GM19372 (cell line): Measurements from ENCODE around the gene NKAIN2.
"Not testable (repeated sequence)": the region's sequence is repeated elsewhere in the genome, so short reads cannot be mapped to it uniquely, and the experiment has no call there.

ENCODE experiments used
- ATAC-seq: cut with Tn5 transposase; IDR thresholded peaks from one replicate; pipeline ENCODE4 v1.9.1; 2021; ENCODE audit warnings: mild to moderate bottlenecking, low read depth, moderate library complexity; ENCODE audit not compliant: unreplicated experiment

NKAIN2 gene

DNA sequence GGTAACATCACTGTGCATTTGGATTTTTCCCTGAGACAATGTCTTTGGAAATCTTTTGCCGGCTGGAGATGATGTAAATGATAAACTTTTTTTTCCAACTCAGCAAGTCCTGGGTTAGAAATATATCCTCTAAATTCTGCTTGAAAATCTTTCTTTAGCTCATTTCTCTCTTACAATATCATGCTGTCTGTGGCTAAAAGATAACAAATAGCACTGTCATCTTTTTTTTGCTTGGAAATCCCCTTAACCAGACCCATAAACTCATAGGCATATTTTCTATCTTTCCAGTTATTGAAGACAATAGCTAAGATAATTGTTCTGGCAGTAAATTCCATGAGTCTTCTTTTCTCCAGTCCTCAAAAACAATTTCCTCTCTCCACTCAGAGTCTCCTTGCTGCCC, 481.5 kb downstream of the NKAIN2 start:
- ATAC-seq: no peak

DNA sequence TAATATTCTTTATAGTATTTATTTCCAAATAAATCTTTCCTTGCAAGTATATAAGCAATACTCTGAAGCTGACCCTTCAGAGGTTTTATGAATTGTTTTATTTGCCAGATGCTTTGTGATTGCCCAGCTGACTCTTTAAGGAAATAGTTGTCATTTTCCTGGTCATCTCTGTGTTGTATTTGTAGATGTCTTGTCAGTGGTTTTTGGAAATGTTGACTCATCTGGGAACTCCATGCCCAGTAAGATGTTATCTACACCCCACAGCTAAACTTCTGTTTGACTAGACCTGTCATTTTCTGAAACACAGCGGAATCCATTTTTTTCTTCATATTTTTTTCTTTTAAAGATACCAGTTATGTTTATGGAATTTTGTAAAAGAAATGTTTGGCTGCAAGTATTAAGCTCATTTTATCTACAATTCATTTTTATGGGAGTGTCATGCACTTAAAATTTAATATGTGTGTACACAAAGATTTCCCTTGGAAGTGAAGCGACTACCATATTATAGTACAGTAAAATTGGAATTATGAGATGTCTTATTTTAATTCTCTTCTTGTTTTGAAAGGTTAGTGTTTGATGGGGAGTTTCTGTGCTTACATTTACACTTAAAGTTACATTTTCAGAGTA, 491.0 kb downstream of the NKAIN2 start:
- no peak for ATAC-seq

DNA sequence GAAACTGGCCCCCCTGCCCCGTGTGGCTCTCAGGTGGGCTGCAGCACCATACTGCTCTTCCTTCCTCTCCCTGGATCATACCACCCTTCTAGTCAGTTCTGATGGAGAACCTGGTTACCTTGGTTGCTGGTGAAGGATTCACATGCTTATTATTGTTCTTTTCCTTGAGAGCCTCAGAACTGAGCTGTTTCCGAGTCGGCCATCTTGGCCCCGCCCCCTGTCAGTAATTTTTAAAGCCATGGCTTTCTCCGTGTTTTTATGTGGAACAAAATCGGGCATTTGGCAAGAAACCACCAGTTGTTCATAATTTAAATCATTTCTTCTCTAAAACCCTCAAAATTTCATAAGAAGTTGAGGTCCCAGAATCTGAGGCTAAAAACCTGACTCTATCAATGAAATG, 493.8 kb downstream of the NKAIN2 start:
- ATAC-seq: no peak

DNA sequence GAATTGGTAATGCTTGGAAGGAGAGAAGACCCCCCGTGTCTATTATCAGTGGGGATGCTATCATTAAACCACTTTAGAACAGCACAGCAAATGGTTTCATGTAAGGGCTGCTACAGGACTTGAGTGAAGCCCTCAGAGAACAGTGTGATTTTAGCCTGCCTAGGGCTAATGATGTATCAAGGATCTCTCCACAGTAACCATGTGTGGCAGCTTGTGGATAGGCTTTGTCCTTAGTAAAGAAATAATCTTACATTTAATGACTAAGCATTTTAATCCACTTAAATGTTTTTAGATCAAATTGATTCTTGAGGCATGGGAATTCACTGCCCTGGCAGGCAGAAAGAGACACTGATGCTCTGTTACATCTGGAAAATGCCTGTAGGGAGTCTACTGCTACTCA, 495.1 kb downstream of the NKAIN2 start:
- ATAC-seq: no peak

DNA sequence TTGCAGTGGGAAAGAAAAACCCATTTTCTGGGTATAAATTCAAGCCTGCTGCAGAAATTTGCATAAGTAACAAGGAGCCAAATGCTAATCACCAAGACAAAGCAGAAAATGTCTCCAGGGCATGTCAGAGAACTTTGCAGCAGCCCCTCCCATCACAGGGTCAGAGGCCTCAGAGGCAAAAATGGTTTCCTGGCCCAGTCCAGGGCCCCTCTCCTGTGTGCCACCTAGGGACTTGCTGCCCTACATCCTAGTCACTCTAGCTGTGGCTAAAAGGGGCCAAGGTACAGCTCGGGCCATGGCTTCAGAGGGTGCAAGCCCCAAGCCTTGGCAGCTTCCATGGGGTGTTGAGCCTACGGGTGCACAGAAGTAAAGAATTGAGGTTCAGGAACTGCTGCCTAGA, 497.2 kb downstream of the NKAIN2 start:
- not testable (repeated sequence) for ATAC-seq

DNA sequence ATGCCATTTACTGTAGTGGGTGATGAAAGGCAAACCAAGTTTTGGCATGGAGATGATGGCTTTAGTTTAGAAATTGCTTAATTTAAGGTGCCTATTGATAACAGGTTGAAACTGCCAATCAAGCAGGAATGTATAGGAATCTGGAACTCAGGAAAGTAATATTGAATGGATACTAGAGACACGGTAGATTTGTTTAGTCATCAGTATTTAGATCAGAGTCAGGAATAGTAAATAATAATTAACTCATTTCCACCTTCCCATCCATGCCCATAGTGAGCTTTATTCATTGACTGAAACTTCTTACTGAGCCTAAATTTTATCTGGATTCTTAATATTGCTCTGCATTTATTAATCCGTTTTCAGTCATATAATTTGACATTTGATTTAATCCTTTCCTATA, 500.3 kb downstream of the NKAIN2 start:
- ATAC-seq: no peak

DNA sequence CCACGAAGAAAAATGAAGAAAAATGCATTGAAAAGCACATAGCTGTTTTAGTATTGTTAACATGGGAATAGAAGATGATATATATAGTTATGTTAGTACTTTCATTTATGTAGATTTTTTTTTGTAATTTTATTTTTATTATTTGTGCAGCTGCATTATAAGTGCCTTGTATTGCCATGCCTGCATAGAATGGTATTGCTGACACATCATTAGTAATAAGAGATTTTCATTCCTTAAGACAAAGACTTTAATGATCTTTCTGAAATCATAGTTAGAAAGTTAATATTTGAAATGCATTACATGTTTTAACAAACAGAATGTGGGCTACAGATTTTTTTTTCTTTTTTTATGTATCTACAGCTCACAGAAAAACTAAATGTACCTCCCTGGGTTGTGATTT, 506.5 kb downstream of the NKAIN2 start:
- no peak for ATAC-seq

DNA sequence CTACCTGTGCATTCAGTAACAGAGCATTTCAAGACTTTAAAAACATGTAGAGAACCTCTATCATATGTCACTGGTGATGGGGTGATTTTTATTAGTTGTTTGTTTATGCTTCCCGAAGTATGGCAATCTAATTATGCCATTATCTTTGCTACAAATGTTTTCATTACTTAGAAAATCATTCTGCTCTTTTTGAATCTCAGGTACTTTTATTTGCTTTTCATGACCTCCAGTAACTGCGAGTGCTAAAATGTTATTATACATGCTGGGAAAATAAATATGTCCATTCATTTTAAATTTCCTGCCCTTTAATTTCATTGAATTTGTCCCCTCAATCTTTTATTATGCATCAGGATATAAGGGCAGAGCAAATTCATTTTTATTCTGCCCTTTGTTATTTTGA, 515.7 kb downstream of the NKAIN2 start:
- no peak for ATAC-seq

DNA sequence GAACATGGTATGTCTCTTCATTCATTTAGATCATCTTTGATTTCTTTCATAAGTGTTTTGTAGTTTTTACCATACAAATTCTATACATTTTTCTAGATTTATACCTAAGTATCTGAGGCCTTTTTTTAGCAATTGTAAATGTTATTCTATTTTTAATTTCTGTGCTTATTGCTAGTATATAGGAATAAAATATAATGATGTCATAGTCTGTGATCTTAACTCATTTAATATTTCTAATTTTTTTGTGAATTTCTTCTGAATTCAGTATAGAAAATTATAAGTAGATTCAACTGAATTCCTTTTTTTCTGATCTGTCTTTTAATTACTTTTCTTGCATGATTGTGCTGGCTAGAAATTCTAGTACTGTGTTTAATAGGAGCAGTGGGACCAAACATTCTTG, 520.6 kb downstream of the NKAIN2 start:
- ATAC-seq: no peak

DNA sequence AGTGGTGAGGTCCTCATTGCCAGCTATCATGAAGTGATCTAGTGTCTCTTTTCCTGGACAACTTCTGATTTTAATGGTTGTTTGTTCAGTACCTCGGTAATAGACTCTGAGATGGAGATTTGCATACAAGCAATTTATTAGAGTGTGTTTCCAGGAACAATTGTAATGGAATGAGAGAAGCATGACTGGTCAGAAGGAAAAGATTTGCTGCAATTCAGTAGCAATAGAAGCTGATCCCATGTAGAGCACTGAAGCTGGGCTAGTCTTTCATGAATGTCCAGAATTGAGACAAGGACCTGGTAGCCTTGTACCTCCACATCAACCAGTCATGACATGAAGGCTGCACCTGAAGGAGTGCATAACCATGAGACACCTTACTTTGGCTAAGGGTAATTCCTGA, 526.5 kb downstream of the NKAIN2 start:
- ATAC-seq: no peak

DNA sequence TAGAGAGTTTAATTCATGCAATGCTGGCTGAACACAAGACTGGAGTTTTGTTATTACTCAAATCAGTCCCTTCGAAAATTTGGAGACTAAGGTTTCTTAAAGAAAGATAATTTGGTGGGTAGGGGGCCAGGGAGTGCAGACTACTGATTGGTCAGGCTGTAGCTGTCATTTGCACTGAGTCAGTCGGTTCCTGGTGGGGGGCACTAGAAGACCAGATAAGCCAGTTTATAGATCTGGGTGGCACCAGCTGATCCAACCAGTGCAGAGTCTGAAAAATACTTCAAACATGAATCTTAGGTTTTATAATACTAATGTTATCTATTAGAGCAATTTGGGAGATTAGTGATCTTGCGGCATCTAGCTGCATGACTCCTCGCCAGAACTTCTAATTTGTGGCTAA, 530.7 kb downstream of the NKAIN2 start:
- ATAC-seq: no peak

DNA sequence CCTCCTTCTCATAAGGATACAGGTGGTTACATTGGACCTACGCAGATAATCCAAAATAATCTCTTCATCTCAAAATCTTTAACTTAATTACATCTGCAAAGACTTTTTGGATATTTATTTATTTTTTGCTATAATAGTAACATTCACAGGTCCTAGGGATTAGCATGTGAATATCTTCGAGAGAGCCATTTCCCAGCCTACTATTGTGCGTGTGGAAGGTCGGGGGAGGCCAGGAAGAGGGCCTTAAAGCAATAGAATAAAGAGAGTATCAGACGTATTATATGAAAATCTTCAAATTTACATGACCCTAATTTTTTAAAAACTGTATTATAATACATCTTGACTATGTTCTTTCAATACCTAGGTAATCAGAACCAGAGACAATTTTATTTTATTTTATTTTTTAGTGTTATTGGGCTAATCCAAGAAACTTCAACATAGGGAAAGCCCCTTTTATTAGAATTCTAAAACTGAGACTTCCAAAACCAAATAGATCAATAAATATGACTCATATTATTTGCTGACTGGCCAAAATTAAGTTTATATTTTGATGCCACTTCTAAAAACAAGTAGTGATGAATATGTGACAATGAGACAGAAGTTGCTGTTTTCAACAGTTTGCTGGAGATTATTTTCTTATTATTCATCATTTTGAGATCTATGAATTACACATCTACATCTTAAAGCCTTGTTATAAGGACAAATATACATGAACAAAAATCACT, 536.1 kb downstream of the NKAIN2 start:
- no peak for ATAC-seq

DNA sequence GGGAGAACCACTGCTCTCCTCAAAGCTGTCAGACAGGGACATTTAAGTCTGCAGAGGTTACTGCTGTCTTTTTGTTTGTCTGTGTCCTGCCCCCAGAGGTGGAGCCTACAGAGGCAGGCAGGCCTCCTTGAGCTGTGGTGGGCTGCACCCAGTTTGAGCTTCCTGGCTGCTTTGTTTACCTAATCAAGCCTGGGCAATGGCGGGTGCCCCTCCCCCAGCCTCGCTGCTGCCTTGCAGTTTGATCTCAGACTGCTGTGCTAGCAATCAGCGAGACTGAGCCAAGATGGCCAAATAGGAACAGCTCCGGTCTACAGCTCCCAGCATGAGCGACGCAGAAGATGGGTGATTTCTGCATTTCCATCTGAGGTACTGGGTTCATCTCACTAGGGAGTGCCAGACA, 544.7 kb downstream of the NKAIN2 start:
- ATAC-seq: not testable (repeated sequence)

DNA sequence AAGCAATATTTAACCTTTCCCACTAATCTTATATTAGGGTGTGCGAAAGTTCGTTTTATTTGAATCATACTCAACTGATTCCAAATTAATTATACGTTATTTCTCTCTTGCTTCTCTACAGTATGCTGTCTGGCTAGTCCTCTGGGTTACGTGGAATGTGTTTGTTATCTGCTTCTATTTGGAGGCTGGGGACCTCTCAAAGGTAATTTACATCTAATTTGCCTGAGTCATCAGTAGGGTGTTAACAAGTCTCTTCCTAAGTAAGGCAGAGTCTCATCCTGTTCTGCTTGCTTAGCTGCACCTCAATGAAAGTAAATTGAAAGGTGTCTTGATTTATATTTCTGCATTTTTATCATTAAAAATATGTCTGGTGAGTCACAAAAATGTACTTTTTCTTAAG, 551.5 kb downstream of the NKAIN2 start:
- ATAC-seq: no peak

DNA sequence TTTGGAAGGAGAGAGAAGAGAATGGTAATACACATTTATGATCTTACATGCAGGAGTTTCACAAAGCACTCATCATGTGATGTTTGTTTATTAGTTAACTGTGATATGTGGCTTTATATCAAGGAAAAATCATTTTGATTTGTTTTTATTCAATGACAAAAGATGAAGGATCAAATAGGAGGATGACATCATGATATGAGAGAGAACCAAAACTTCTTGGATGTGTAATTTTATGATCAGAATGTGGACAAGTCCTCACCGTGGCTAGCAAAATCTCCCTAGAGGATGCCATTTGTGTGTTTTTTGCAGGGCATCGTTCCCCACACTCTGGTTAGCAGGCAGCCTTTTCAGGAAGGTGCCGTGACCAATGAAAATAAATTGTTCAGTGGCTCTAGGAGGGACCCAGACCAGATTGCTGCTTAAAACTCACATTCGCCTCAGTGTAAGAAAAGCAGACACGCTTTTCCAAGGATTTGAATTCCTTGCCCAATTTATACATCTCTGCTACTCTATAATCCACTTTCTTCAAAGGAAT, 552.7 kb downstream of the NKAIN2 start:
- no peak for ATAC-seq

DNA sequence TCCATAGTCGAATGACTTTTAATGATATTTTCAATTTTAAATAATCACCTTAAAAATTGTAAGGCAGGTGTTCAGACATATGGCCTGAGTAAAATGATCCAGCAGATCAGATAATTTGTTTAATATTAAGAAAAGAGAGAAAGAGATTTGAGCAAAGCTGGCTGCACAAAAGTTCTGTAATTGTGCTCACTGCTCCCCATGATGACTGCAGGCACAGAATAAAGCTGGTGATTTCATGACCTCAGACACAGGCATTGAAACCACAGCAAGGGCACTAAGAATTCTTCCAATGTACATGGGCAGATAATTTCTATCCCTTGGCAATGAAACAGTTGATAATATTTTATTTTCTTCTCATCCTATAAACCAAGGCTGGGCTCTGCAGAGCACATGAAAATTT, 553.1 kb downstream of the NKAIN2 start:
- ATAC-seq: no peak

DNA sequence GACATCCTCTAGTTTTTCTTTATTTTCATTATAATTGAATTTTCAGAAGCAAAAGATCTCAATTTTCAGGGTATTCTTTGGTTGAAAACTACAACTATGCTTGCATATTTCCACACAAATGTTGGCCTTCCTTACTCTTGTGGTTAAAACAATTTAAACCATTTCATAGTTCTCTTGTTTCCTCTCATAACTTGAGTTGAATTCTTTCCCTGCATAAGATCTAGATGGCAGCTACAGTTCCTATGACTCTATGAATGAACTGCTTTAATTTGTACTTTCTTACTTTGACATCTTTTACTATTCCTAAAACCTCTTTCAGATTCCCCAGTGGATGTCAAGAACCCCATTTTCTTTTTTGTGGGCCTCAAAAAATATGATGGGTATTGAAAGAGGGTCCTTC, 564.5 kb downstream of the NKAIN2 start:
- ATAC-seq: no peak

DNA sequence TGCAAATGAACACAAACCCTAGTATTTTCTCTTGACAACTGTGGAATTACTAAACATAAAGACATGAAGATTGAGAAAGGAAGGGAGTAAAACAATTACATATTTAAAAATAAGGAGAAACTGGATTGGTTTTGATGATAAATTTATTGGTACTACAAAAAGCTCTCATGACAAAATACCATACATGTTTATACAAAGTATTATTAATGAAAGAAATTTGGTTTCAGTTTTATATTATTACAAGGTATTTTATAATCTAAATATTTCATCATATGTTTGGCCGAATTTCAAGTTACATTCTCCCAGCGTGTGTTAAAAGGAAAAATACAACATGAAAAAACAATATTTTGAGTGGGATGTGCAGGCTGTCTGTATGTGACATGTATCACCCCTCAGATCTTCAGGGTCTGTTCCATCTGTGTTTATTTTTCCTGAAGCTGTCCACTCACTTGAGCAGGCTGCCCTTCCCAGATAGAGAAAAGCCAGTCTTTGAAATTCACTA, 568.4 kb downstream of the NKAIN2 start:
- ATAC-seq: no peak

DNA sequence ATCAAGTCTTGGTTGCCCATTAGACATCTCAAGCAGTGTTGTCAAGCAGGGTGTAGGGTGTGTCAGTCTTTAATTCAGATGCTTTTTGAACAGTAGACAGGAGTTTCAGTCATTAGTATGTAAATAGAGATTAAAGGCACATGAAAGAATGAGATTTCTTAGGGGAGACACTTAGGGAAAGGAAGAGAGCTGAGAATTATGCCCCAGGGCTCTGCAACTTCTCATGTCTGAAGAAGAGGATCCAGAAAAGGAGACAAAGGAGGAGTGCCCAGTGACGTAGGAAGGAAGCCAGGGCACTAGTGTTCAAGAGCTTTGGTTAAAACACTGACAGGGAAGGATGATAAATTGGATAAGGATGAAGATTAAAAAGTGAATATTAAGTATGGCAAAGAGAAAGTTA, 569.7 kb downstream of the NKAIN2 start:
- ATAC-seq: no peak

DNA sequence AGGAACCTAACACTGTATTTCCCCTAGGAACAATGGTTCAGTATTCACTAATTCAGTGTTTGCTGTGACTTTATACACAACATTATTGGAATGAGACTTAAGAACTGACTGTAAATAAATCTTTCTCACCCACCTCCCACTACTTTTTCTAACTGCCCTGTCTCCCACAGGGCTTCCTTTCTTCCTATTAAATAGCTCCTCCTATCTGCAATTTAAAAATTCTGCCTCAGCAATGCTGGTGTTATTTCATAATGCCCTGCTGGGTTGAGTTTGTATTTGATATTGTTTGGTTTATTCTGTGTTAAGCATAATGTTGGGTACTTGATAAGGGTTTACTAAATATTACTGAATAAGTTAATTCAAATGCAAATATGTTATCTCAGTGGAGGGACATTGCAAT, 585.5 kb downstream of the NKAIN2 start:
- ATAC-seq: no peak

DNA sequence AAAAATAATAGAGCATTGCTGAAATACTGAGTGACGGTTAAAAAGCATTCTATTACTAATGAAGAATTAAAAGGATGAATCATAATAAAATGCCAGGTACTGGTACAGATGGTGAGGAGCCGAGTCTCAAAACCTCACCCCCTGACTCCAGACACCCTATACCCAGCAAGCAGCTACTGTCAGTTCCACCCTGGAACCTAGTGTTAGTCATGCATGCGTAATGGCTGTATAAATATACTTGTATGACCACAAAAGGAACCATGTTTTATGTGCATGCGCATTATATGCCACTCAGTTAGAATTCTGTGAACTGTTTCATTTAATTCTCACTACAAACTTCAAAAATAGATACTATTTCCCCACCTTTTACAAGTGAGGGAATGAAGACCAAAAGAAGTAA, 589.9 kb downstream of the NKAIN2 start:
- no peak for ATAC-seq

DNA sequence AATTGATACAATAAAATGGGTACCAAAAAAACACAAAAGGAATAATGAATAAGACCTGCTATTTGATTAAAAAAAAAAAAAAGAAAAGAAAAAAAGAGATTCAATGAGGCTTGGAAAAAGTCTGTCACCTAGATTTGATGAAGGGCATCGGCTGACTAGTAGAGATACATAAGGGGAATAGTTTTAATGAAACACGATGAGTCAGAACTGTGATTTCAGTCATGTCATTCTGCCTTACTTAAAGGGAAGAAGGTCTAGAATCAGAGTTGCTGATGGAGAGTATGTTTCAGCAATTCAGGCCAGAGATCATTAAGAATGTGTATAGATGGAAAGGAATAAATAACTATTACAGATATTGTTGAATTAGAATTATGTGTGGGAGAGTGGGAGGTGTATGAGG, 592.7 kb downstream of the NKAIN2 start:
- no peak for ATAC-seq
